Measurements from ENCODE around the gene LIFR. TPM values are rescaled to one million over a fixed set of nuclear protein-coding genes. Genes with fewer than 3 reads are reported as not detected.

Gene LIFR
- total and polyA plus RNA-seq, 2 of the 4 experiments (the other 2 are of a cell fraction): 1.9 to 10.4 TPM

- peaks cover 5% of the 10 kb centered on the region for H4K20me1 ChIP-seq (ENCODE audit: insufficient read depth, low read length)
- H2AK9ac ChIP-seq (replicated peaks; ENCODE audit: low read depth, low read length, poor library complexity): no peak overlapping the region
- ATAC-seq (ENCODE audit: low read depth): peak; percentile 52
- 0% methylated on average over 2 of the region's 10 CpGs; no CpG with 5 or more reads in 1 of the 2 experiments for WGBS, 2 experiments (ENCODE audit: extremely low coverage in 2 of 2, insufficient read length in 1 of 2)
- no peaks in the 10 kb centered on the region for H3K9me3 ChIP-seq (ENCODE audit: control insufficient read depth, insufficient read depth, low read length)
- dilution Hi-C loops (cut with HindIII; ENCODE audit: low sequenced_read_pairs, unreplicated experiment): no loop called here
- H3K27me3 ChIP-seq (ENCODE audit: control insufficient read depth, insufficient read depth, low read length): no peaks in the 10 kb centered on the region
- intact Hi-C loops (cut with micrococcal nuclease): no loop called here
- H3K36me3 ChIP-seq (ENCODE audit: control insufficient read depth, insufficient read depth, low read length): no peaks in the 10 kb centered on the region
- peak overlapping the region; percentile 3; the same call in 1 of the 2 replicates for H4K5ac ChIP-seq (ENCODE audit: low read depth, low read length)
- peaks cover 45% of the 10 kb centered on the region for H3K4me1 ChIP-seq (ENCODE audit: control insufficient read depth, insufficient read depth, low read length)
- peak overlapping the region in 1 of 2 experiments; percentile 52; a peak in 1 of 4 replicates for H4K8ac ChIP-seq (ENCODE audit: low read depth in 2 of 2, low read length in 2 of 2)
- peaks cover 0 to 8% of the 10 kb centered on the region in 2 experiments; a peak in 1 of 4 replicates for H3K79me1 ChIP-seq (ENCODE audit: low read depth in 1 of 2, low read length in 2 of 2)
- H2BK15ac ChIP-seq (ENCODE audit: low read depth, low read length): peak overlapping the region; percentile 67; the same call in 1 of the 3 replicates
- peak overlapping the region; percentile 76 for H2BK120ac ChIP-seq (ENCODE audit: low read depth, low read length)
- peak overlapping the region; percentile 6; the same call in 1 of the 2 replicates for H3K23ac ChIP-seq (ENCODE audit: low read depth, low read length)
- H2BK20ac ChIP-seq (ENCODE audit: low read depth, low read length): peak overlapping the region; percentile 54
- H3K4ac ChIP-seq (ENCODE audit: low read depth, low read length): peak overlapping the region; percentile 59
- H3K18ac ChIP-seq (ENCODE audit: low read depth, low read length): 0 out of 2 replicates have a peak overlapping the region, but pooled peaks have one; percentile 4
- H2AK5ac ChIP-seq (ENCODE audit: low read depth, low read length): peak overlapping the region; percentile 80
- in situ Hi-C loops (cut with MboI; ENCODE audit: low sequenced_read_pairs): no loop called here
- peak overlapping the region; percentile 22 for H3K27ac ChIP-seq (ENCODE audit: insufficient read depth, low read length)
- peak overlapping the region; percentile 45 for H2AFZ ChIP-seq (replicated peaks; ENCODE audit: low read length, poor library complexity)
- no peak overlapping the region for H3K56ac ChIP-seq (ENCODE audit: extremely low read depth, insufficient read depth, low read length)
- peak; percentile 85 for TF ChIP-seq FOS (IDR thresholded peaks at IDR 0.05; ENCODE audit: low read depth, low read length)
- peak; percentile 33; the same call in 1 of the 2 replicates for TF ChIP-seq BHLHE40 (IDR thresholded peaks at IDR 0.05; ENCODE audit: low read depth, low read length)
- TF ChIP-seq CTCF (conservative IDR thresholded peaks at IDR 0.05; ENCODE audit: low read depth, low read length): no peak
- peak; percentile 89 for TF ChIP-seq MAFK (IDR thresholded peaks at IDR 0.05; ENCODE audit: low read depth, low read length)
- 0 out of 2 replicates have a peak, but pooled peaks have one; percentile 10 for TF ChIP-seq MAZ (IDR thresholded peaks at IDR 0.05; ENCODE audit: borderline replicate concordance, low read depth, low read length)
- no peak overlapping the region for H3K9ac ChIP-seq (ENCODE audit: low read depth, low read length)
- peak overlapping the region; percentile 38 for H3K4me2 ChIP-seq (ENCODE audit: low read depth, low read length)
- H3K4me3 ChIP-seq (ENCODE audit: insufficient read depth, low read depth, low read length): no peak overlapping the region
- DNase-seq: peak; percentile 93
- H3K9me1 ChIP-seq (ENCODE audit: insufficient read depth, low read length): peaks cover 37% of the 10 kb centered on the region
- H2BK5ac ChIP-seq (ENCODE audit: low read depth, low read length, poor library complexity, severe bottlenecking): peak overlapping the region; percentile 12
- POLR2A ChIA-PET (ENCODE audit: unreplicated experiment): no interaction called here
- peak overlapping the region; percentile 1; the same call in 1 of the 2 replicates for H4K91ac ChIP-seq (ENCODE audit: insufficient read depth, low read depth, low read length)
- H3K14ac ChIP-seq (replicated peaks; ENCODE audit: low read depth, low read length): 0 out of 2 replicates have a peak overlapping the region, but pooled peaks have one; percentile 8
- no TSS peak for BruUV-seq (replicated peaks)
- CTCF ChIA-PET: interaction anchor here (0.7 to 2.6 kb wide), 4 partner anchors 10 to 346 kb away, joined by 3 to 14 read pairs (median 4); no protein-coding TSS in a partner anchor
Measured at GRCh38 chr5:38463634-38464521, 92.6 kb downstream of the LIFR start.
